GM19099 (cell line): ENCODE results near the gene ERH.

ENCODE experiments used
- POLR2A ChIP-seq: IDR thresholded peaks from 3 replicates; pipeline ENCODE4 v1.6.1; 2011; ENCODE audit warnings: low read depth; ENCODE audit not compliant: insufficient read length; ENCODE audit errors: extremely low read depth

Gene ERH

GRCh38 chr14:69351385-69351784 is 46.7 kb downstream of the ERH start:
- TF ChIP-seq POLR2A = no peak

GRCh38 chr14:69350892-69351291 is 47.2 kb downstream of the ERH start:
- TF ChIP-seq POLR2A = no peak

- TF ChIP-seq POLR2A = no peak
Measured at GRCh38 chr14:69349091-69349777, 48.9 kb downstream of the ERH start.

- TF ChIP-seq POLR2A = no peak
Measured at GRCh38 chr14:69346710-69347109, 51.4 kb downstream of the ERH start.

GRCh38 chr14:69345402-69345801 is 52.7 kb downstream of the ERH start:
- TF ChIP-seq POLR2A = no peak

GRCh38 chr14:69344171-69344570 is 53.9 kb downstream of the ERH start:
- no peak for TF ChIP-seq POLR2A

- no peak for TF ChIP-seq POLR2A
Measured at GRCh38 chr14:69342928-69343525, 55.1 kb downstream of the ERH start.

- TF ChIP-seq POLR2A = no peak
Measured at GRCh38 chr14:69339426-69339825, 58.7 kb downstream of the ERH start.

GRCh38 chr14:69337984-69338383 is 60.1 kb downstream of the ERH start:
- no peak for TF ChIP-seq POLR2A

- TF ChIP-seq POLR2A = no peak
Measured at GRCh38 chr14:69335371-69335771, 62.7 kb downstream of the ERH start.

GRCh38 chr14:69334576-69334975 is 63.5 kb downstream of the ERH start:
- no peak for TF ChIP-seq POLR2A

- TF ChIP-seq POLR2A = no peak
Measured at GRCh38 chr14:69333791-69334337, 64.2 kb downstream of the ERH start.

GRCh38 chr14:69332782-69333395 is 65.2 kb downstream of the ERH start:
- TF ChIP-seq POLR2A = no peak

GRCh38 chr14:69331206-69331605 is 66.9 kb downstream of the ERH start:
- TF ChIP-seq POLR2A = no peak
